ENCODE results near the gene TNFAIP3. TPM values are rescaled to one million over a fixed set of nuclear protein-coding genes. Genes with fewer than 3 reads are reported as not detected.

TNFAIP3 gene
- total RNA-seq, 1 donor from 2014 or later = 6.3 TPM

DNA sequence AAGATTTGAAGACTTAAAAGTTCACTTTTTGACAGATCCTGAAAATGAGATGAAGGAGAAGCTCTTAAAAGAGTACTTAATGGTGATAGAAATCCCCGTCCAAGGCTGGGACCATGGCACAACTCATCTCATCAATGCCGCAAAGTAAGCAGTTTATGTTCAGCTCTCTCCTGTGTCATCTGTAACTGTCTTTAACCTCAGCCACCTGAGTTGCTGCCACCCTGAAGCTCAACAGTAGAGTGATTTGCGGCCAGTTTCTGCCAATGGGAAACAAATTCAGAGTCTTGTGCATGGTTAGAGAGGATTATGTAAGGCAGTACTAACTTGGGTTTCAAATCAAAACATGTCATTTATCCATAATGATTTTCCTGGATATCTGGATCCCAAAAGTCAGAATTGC lies 10.1 kb downstream of the TNFAIP3 start:
- Histone ChIP-seq H3K36me3 (ENCODE audit: control insufficient read depth in 3 of 3, insufficient read depth in 3 of 3, low read length in 3 of 3) (peaks cover 52 to 77% (median 76%) of the 10 kb centered on the region in 3 donors), H3K27me3 (ENCODE audit: control insufficient read depth in 3 of 3, insufficient read depth in 3 of 3, low read length in 3 of 3) (no peaks in the 10 kb centered on the region), H3K4me1 (ENCODE audit: control insufficient read depth in 3 of 3, insufficient read depth in 3 of 3, low read length in 3 of 3) (peaks cover 3 to 11% (median 6%) of the 10 kb centered on the region in 3 donors), H3K27ac (ENCODE audit: low read depth, low read length) (no peak overlapping the region), H3K9me3 (ENCODE audit: control insufficient read depth in 3 of 3, low read length in 3 of 3) (no peaks in the 10 kb centered on the region), H3K4me3 (ENCODE audit: low read length in 3 of 3) (no peak overlapping the region), H3K9ac (ENCODE audit: low read depth in 1 of 3, low read length in 3 of 3) (no peak overlapping the region)

- Histone ChIP-seq H3K36me3 (ENCODE audit: control insufficient read depth in 3 of 3, insufficient read depth in 3 of 3, low read length in 3 of 3) (peaks cover 56 to 82% (median 81%) of the 10 kb centered on the region in 3 donors), H3K4me3 (ENCODE audit: low read length in 3 of 3) (no peak overlapping the region), H3K9ac (ENCODE audit: low read depth in 1 of 3, low read length in 3 of 3) (no peak overlapping the region), H3K4me1 (ENCODE audit: control insufficient read depth in 3 of 3, insufficient read depth in 3 of 3, low read length in 3 of 3) (peaks cover 3 to 11% (median 6%) of the 10 kb centered on the region in 3 donors), H3K27ac (ENCODE audit: low read depth, low read length) (no peak overlapping the region), H3K9me3 (ENCODE audit: control insufficient read depth in 3 of 3, low read length in 3 of 3) (no peaks in the 10 kb centered on the region), H3K27me3 (ENCODE audit: control insufficient read depth in 3 of 3, insufficient read depth in 3 of 3, low read length in 3 of 3) (no peaks in the 10 kb centered on the region)
Observed at GRCh38 chr6:137877606-137878005, 10.5 kb downstream of the TNFAIP3 start.

- Histone ChIP-seq H3K4me3 (ENCODE audit: low read length in 3 of 3) (no peak overlapping the region), H3K27me3 (ENCODE audit: control insufficient read depth in 3 of 3, insufficient read depth in 3 of 3, low read length in 3 of 3) (no peaks in the 10 kb centered on the region), H3K36me3 (ENCODE audit: control insufficient read depth in 3 of 3, insufficient read depth in 3 of 3, low read length in 3 of 3) (peaks cover 56 to 82% (median 81%) of the 10 kb centered on the region in 3 donors), H3K9me3 (ENCODE audit: control insufficient read depth in 3 of 3, low read length in 3 of 3) (no peaks in the 10 kb centered on the region), H3K9ac (ENCODE audit: low read depth in 1 of 3, low read length in 3 of 3) (no peak overlapping the region), H3K4me1 (ENCODE audit: control insufficient read depth in 3 of 3, insufficient read depth in 3 of 3, low read length in 3 of 3) (peaks cover 3 to 7% (median 6%) of the 10 kb centered on the region in 3 donors), H3K27ac (ENCODE audit: low read depth, low read length) (no peak overlapping the region)
Observed at GRCh38 chr6:137878029-137878428, 11.0 kb downstream of the TNFAIP3 start.

GRCh38 chr6:137878486-137879285 lies 11.6 kb downstream of the TNFAIP3 start:
- Histone ChIP-seq H3K27ac (ENCODE audit: low read depth, low read length) (no peak overlapping the region), H3K27me3 (ENCODE audit: control insufficient read depth in 3 of 3, insufficient read depth in 3 of 3, low read length in 3 of 3) (no peaks in the 10 kb centered on the region), H3K4me1 (ENCODE audit: control insufficient read depth in 3 of 3, insufficient read depth in 3 of 3, low read length in 3 of 3) (peaks cover 3 to 9% (median 4%) of the 10 kb centered on the region in 3 donors)

DNA sequence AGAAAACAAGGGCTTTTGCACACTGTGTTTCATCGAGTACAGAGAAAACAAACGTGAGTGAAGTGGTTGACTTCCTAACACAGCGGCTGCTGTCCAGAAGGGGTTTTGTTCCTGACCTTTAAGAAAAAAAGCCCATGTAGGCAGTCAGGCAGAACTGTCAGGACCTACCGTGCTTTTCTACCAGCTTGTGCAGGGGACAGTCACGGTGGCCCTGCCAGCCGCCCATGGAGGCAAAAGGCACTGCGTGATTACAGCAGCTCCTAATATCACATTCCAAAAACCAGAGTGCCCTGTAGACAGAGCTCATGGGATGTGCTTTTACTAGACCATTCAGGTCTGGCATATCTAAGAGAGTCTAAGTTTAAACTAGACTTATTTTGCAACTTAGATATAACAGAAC lies 12.2 kb downstream of the TNFAIP3 start:
- Histone ChIP-seq H3K9me3 (ENCODE audit: control insufficient read depth in 3 of 3, low read length in 3 of 3) (no peaks in the 10 kb centered on the region), H3K27ac (ENCODE audit: low read depth, low read length) (no peak overlapping the region)

More at GRCh38 chr6:137878486-137879285, 11.6 kb downstream of the TNFAIP3 start:
- Histone ChIP-seq H3K9me3 (ENCODE audit: control insufficient read depth in 3 of 3, low read length in 3 of 3) (no peaks in the 10 kb centered on the region), H3K9ac (ENCODE audit: low read depth in 1 of 3, low read length in 3 of 3) (no peak overlapping the region), H3K4me3 (ENCODE audit: low read length in 3 of 3) (no peak overlapping the region), H3K36me3 (ENCODE audit: control insufficient read depth in 3 of 3, insufficient read depth in 3 of 3, low read length in 3 of 3) (peaks cover 56 to 82% (median 81%) of the 10 kb centered on the region in 3 donors)

DNA sequence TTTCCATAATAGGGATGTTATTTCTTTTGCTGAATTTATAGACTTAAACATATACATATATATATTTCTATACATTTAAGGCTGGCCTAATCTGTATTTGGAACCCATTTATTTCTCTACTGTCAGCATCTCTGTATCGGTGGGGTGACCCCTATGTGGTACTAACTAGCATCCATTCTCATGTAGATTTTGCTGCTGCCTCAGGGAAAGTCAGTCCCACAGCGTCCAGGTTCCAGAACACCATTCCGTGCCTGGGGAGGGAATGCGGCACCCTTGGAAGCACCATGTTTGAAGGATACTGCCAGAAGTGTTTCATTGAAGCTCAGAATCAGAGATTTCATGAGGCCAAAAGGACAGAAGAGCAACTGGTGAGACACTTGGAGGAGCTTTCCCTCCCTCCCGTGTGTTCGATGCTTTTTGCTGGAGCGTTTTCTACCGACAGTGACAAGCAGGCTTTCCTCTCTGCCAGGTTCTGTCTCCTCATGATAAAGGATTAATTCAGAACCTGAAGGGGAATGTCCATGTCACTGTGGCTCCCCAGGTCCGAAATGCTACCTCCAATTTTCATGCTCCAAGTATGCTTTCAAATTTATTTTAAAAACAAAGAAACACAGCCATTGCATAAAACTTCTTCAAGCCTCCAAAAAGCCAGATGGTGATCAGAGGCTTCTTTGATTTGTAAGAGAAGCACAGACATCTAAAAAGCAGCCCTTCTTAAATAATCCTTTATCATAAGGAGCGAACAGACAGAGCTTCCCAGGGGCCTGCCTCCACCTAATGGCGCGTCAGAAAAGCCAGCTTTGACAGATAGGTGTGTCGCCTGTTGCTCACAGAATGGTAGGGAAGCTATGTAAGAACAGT lies 13.1 kb downstream of the TNFAIP3 start:
- Histone ChIP-seq H3K36me3 (ENCODE audit: control insufficient read depth in 3 of 3, insufficient read depth in 3 of 3, low read length in 3 of 3) (peaks cover 52 to 73% (median 70%) of the 10 kb centered on the region in 3 donors), H3K27me3 (ENCODE audit: control insufficient read depth in 3 of 3, insufficient read depth in 3 of 3, low read length in 3 of 3) (no peaks in the 10 kb centered on the region), H3K9ac (ENCODE audit: low read depth in 1 of 3, low read length in 3 of 3) (no peak overlapping the region), H3K4me3 (ENCODE audit: low read length in 3 of 3) (no peak overlapping the region), H3K27ac (ENCODE audit: low read depth, low read length) (no peak overlapping the region), H3K4me1 (ENCODE audit: control insufficient read depth in 3 of 3, insufficient read depth in 3 of 3, low read length in 3 of 3) (peaks cover 3 to 4% (median 3%) of the 10 kb centered on the region in 3 donors), H3K9me3 (ENCODE audit: control insufficient read depth in 3 of 3, low read length in 3 of 3) (no peaks in the 10 kb centered on the region)

More for the DNA sequence above, 12.2 kb downstream of the TNFAIP3 start:
- no peak overlapping the region for H3K4me3 ChIP-seq (ENCODE audit: low read length in 3 of 3)
- no peaks in the 10 kb centered on the region for H3K27me3 ChIP-seq (ENCODE audit: control insufficient read depth in 3 of 3, insufficient read depth in 3 of 3, low read length in 3 of 3)
- peaks cover 3 to 6% (median 3%) of the 10 kb centered on the region in 3 donors for H3K4me1 ChIP-seq (ENCODE audit: control insufficient read depth in 3 of 3, insufficient read depth in 3 of 3, low read length in 3 of 3)
- no peak overlapping the region for H3K9ac ChIP-seq (ENCODE audit: low read depth in 1 of 3, low read length in 3 of 3)
- peaks cover 56 to 81% (median 78%) of the 10 kb centered on the region in 3 donors for H3K36me3 ChIP-seq (ENCODE audit: control insufficient read depth in 3 of 3, insufficient read depth in 3 of 3, low read length in 3 of 3)

DNA sequence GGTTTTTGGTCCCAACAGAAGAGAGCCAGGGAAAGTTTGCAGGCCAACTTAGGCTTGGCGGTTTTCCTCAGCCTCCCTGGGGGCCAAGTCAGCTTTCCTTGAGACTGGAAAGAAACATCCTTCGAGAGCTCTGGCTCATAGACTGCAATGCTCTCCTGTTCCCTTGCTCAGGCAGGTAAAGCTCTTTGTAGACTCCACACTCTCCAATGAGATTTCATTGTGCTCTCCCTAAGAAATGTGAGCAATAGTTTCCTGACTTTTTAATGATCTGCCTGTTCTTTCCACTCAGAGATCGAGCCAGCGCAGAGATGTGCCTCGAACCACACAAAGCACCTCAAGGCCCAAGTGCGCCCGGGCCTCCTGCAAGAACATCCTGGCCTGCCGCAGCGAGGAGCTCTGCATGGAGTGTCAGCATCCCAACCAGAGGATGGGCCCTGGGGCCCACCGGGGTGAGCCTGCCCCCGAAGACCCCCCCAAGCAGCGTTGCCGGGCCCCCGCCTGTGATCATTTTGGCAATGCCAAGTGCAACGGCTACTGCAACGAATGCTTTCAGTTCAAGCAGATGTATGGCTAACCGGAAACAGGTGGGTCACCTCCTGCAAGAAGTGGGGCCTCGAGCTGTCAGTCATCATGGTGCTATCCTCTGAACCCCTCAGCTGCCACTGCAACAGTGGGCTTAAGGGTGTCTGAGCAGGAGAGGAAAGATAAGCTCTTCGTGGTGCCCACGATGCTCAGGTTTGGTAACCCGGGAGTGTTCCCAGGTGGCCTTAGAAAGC lies 13.9 kb downstream of the TNFAIP3 start:
- Histone ChIP-seq H3K9ac (ENCODE audit: low read depth in 1 of 3, low read length in 3 of 3) (no peak overlapping the region), H3K27me3 (ENCODE audit: control insufficient read depth in 3 of 3, insufficient read depth in 3 of 3, low read length in 3 of 3) (no peaks in the 10 kb centered on the region), H3K9me3 (ENCODE audit: control insufficient read depth in 3 of 3, low read length in 3 of 3) (no peaks in the 10 kb centered on the region), H3K36me3 (ENCODE audit: control insufficient read depth in 3 of 3, insufficient read depth in 3 of 3, low read length in 3 of 3) (peaks cover 46 to 66% (median 61%) of the 10 kb centered on the region in 3 donors), H3K27ac (ENCODE audit: low read depth, low read length) (no peak overlapping the region), H3K4me3 (ENCODE audit: low read length in 3 of 3) (no peak overlapping the region), H3K4me1 (ENCODE audit: control insufficient read depth in 3 of 3, insufficient read depth in 3 of 3, low read length in 3 of 3) (peaks cover 3 to 4% (median 3%) of the 10 kb centered on the region in 3 donors)

DNA sequence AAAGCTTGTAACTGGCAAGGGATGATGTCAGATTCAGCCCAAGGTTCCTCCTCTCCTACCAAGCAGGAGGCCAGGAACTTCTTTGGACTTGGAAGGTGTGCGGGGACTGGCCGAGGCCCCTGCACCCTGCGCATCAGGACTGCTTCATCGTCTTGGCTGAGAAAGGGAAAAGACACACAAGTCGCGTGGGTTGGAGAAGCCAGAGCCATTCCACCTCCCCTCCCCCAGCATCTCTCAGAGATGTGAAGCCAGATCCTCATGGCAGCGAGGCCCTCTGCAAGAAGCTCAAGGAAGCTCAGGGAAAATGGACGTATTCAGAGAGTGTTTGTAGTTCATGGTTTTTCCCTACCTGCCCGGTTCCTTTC lies 14.4 kb downstream of the TNFAIP3 start:
- H3K4me1 ChIP-seq (ENCODE audit: control insufficient read depth in 3 of 3, insufficient read depth in 3 of 3, low read length in 3 of 3) = peaks cover 3 to 4% (median 3%) of the 10 kb centered on the region in 3 donors
- no peaks in the 10 kb centered on the region for H3K27me3 ChIP-seq (ENCODE audit: control insufficient read depth in 3 of 3, insufficient read depth in 3 of 3, low read length in 3 of 3)
- peaks cover 43 to 61% (median 56%) of the 10 kb centered on the region in 3 donors for H3K36me3 ChIP-seq (ENCODE audit: control insufficient read depth in 3 of 3, insufficient read depth in 3 of 3, low read length in 3 of 3)
- no peak overlapping the region for H3K4me3 ChIP-seq (ENCODE audit: low read length in 3 of 3)
- H3K9me3 ChIP-seq (ENCODE audit: control insufficient read depth in 3 of 3, low read length in 3 of 3) = no peaks in the 10 kb centered on the region
- no peak overlapping the region for H3K27ac ChIP-seq (ENCODE audit: low read depth, low read length)
- no peak overlapping the region for H3K9ac ChIP-seq (ENCODE audit: low read depth in 1 of 3, low read length in 3 of 3)

- H3K36me3 ChIP-seq (ENCODE audit: control insufficient read depth in 3 of 3, insufficient read depth in 3 of 3, low read length in 3 of 3) = peaks cover 39 to 52% (median 47%) of the 10 kb centered on the region in 3 donors
Observed at GRCh38 chr6:137882225-137882961, 15.3 kb downstream of the TNFAIP3 start.

More at GRCh38 chr6:137882225-137882961, 15.3 kb downstream of the TNFAIP3 start:
- Histone ChIP-seq H3K9me3 (ENCODE audit: control insufficient read depth in 3 of 3, low read length in 3 of 3) (no peaks in the 10 kb centered on the region), H3K4me3 (ENCODE audit: low read length in 3 of 3) (no peak overlapping the region), H3K27ac (ENCODE audit: low read depth, low read length) (no peak overlapping the region), H3K27me3 (ENCODE audit: control insufficient read depth in 3 of 3, insufficient read depth in 3 of 3, low read length in 3 of 3) (no peaks in the 10 kb centered on the region), H3K4me1 (ENCODE audit: control insufficient read depth in 3 of 3, insufficient read depth in 3 of 3, low read length in 3 of 3) (peaks cover 3 to 4% (median 3%) of the 10 kb centered on the region in 3 donors), H3K9ac (ENCODE audit: low read depth in 1 of 3, low read length in 3 of 3) (no peak overlapping the region)

Data from skeletal muscle tissue (tissue), 4 donors.